Activated CD4-positive, alpha-beta memory T cell treated with anti-CD3 and anti-CD28 coated beads for 36 hours (primary cell): ENCODE measurements around the gene GZMH. TPM values are rescaled to one million over a fixed set of nuclear protein-coding genes. Genes with fewer than 3 reads are reported as not detected.

ENCODE experiments used
- total RNA-seq, 2 experiments: library from RNA; stranded (reverse); gene quantifications; one replicate each; pipeline ENCODE4 v1.2.3, GENCODE V29; 2021

Gene GZMH
- total RNA-seq, 2 experiments from 2014 or later: 65.6 to 67.9 TPM

Other genes with a start within 250 kb of the GZMH start
- not detected for gene NFATC4, start 241.5 kb downstream of the GZMH start, total RNA-seq
- under 1 TPM; 0.02 to 0.22 TPM for gene NYNRIN, start 210.7 kb downstream of the GZMH start, total RNA-seq
- 1 to 10 TPM; 8.6 to 9.3 TPM for gene CBLN3, start 180.0 kb downstream of the GZMH start, total RNA-seq
- gene KHNYN, start 179.7 kb downstream of the GZMH start, total RNA-seq: 10 to 100 TPM; 62.5 to 62.9 TPM
- gene SDR39U1, start 166.9 kb downstream of the GZMH start, total RNA-seq: 10 to 100 TPM; 36.2 to 43.8 TPM
- not detected for gene CMA1, start 101.4 kb downstream of the GZMH start, total RNA-seq
- not detected for gene CTSG, start 33.4 kb downstream of the GZMH start, total RNA-seq
- 1,000 to 10,000 TPM; 2,258 to 2,294 TPM for gene GZMB, start 24.5 kb upstream of the GZMH start, total RNA-seq